IPS DF 19.7 (cell line): Measurements from ENCODE around the gene COQ7.

Source experiments
- DNase-seq: peaks from one replicate; pipeline ENCODE4 v3.0.0-alpha.2; 2013; ENCODE audit warnings: low read depth, low spot score

Gene COQ7

GRCh38 chr16:19067349-19068236, at the start of gene COQ7:
Gene COQ7 (plus strand): TSS chr16:19067614. CDS start chr16:19067665, 51 bp downstream.
- peak; percentile 98 for DNase-seq

- no peak for DNase-seq
Measured at GRCh38 chr16:19020689-19021088, 46.7 kb upstream of the COQ7 start.

GRCh38 chr16:19021747-19022146, 45.7 kb upstream of the COQ7 start:
- DNase-seq: no peak

GRCh38 chr16:19027416-19027815, 40.0 kb upstream of the COQ7 start:
- no peak for DNase-seq

GRCh38 chr16:19029980-19030379, 37.4 kb upstream of the COQ7 start:
- DNase-seq: no peak

GRCh38 chr16:19031738-19032137, 35.7 kb upstream of the COQ7 start:
- DNase-seq: no peak

- no peak for DNase-seq
Measured at GRCh38 chr16:19033761-19034160, 33.7 kb upstream of the COQ7 start.

- no peak for DNase-seq
Measured at GRCh38 chr16:19040400-19040799, 27.0 kb upstream of the COQ7 start.

- DNase-seq: no peak
Measured at GRCh38 chr16:19044769-19045168, 22.6 kb upstream of the COQ7 start.

GRCh38 chr16:19046062-19046461, 21.4 kb upstream of the COQ7 start:
- DNase-seq: no peak

GRCh38 chr16:19062706-19063105, 4.7 kb upstream of the COQ7 start:
- no peak for DNase-seq

- DNase-seq: no peak
Measured at GRCh38 chr16:19066988-19067348, 446 bp upstream of the COQ7 start.

- no peak for DNase-seq
Measured at GRCh38 chr16:19068237-19068815, 912 bp downstream of the COQ7 start.

- DNase-seq: peak; percentile 23
Measured at GRCh38 chr16:19071811-19072777, 4.7 kb downstream of the COQ7 start.

- DNase-seq: no peak
Measured at GRCh38 chr16:19073344-19073743, 5.9 kb downstream of the COQ7 start.

GRCh38 chr16:19073863-19074262, 6.4 kb downstream of the COQ7 start:
- no peak for DNase-seq

- no peak for DNase-seq
Measured at GRCh38 chr16:19075511-19075910, 8.1 kb downstream of the COQ7 start.

- no peak for DNase-seq
Measured at GRCh38 chr16:19077879-19078278, 10.5 kb downstream of the COQ7 start.

- DNase-seq: no peak
Measured at GRCh38 chr16:19083670-19084069, 16.3 kb downstream of the COQ7 start.

GRCh38 chr16:19084139-19084538, 16.7 kb downstream of the COQ7 start:
- no peak for DNase-seq

GRCh38 chr16:19084879-19085278, 17.5 kb downstream of the COQ7 start:
- no peak for DNase-seq

- DNase-seq: no peak
Measured at GRCh38 chr16:19085679-19086200, 18.3 kb downstream of the COQ7 start.
